NCI-H2227 (cell line): ENCODE results near the gene NOXA1.
"Not testable (repeated sequence)": the region's sequence is repeated elsewhere in the genome, so short reads cannot be mapped to it uniquely, and the experiment has no call there.

Experiments
- DNase-seq: peaks from one replicate; lab custom pipeline; 2025; ENCODE audit not compliant: unreplicated experiment; lab: John Stamatoyannopoulos, UW

The NOXA1 gene

DNA sequence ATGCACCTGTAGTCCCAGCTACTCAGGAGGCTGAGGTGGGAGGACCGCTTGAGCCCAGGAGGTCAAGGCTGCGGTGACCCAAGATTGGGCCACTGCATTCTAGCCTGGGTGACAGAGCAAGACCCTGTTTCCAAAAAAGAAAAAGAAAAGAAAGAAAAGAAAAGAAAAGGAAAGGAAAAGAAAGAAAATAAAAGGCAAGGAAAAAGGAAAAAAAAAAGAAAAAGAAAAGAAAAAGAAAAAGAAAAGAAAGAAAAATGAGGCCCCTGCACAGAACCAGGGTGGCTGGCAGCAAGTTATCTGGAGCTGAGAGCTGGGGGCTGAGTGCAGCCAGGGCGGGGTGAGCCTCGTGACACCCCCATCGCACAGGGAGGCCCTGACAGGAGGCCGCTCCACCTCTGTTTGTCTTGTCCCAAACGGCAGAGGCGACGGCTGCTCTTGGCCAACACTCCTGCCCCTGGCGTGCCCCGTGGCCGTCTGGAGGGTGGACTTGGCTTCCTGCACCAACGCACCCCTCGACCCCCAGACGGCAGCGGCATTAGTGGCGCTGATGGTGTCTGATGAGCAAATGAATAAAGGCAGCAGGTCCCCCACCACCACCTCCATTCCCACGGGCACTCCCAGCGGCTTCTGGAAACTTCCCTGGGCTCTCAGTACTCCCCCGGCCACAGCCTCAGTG is 17.0 kb upstream of the NOXA1 start:
- DNase-seq = no peak

DNA sequence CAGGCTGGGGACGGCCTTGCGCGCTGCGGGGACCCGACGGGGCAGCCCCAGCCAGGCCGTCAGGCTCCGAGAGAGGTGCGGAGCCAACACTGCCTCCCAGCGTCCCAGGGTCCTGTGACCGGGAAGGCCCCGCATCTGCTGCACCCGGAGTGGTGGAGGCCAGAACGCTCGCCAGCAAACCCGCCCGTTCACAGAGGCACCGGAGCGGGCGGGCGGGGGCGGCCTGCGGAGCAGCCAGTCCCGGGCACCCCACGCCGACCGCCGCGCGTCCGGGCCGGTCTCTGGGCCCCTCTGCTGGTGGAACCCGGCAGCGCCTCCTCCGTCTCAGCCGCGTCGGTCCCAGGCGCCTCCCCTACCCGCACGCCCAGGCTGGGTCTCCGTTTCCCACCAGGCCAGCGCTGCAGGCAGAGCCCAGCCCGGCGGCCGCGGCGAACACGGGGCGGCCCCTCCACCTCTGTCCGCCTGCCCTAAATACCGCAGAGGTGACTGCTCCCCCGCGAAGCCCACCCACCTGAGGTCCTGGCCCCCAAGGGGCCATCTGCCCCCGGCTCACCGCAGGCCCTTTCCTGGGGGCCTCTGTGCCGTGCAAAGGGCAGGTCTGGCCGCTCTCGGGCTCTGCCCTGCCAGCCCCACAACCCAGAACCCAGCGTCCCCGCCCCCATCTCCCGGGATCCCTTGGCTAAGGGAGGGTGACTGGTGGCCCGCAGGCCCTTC is 16.2 kb upstream of the NOXA1 start:
- peak; percentile 76 for DNase-seq

GRCh38 chr9:137407590-137408300 is 15.4 kb upstream of the NOXA1 start:
- DNase-seq = no peak

- no peak for DNase-seq
These were observed 14.4 kb upstream of the NOXA1 start for GRCh38 chr9:137408651-137409405.

- no peak for DNase-seq
These were observed 13.7 kb upstream of the NOXA1 start for GRCh38 chr9:137409515-137409914.

DNA sequence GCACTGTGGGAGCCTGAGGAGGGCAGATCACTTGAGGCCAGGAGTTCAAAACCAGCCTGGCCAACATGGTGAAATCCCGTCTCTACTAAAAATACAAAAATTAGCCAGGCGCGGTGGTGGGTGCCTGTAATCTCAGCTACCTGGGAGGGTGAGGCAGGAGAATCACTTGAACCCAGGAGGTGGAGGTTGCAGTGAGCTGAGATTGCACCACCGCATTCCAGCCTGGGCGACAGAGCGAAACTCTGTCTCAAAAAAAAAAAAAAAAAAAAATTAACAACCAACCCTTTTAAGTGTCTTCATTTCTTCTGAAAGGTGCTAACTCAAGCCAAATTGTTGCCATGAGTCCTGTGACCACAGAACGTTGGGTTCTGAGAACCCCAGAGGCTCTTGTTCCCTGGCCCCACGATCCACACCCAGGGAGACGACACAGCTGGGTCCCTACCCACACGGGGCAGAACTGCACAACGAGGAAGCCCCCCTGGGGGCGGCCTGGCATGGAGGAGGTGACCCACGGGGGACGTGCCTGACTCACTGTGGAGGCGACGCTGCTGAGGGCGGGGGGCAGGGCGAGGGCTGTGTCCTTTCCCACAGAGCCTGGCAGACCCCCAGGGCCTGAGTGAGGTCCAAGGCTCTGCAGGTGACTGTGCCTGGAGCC is 12.8 kb upstream of the NOXA1 start:
- not testable (repeated sequence) for DNase-seq

DNA sequence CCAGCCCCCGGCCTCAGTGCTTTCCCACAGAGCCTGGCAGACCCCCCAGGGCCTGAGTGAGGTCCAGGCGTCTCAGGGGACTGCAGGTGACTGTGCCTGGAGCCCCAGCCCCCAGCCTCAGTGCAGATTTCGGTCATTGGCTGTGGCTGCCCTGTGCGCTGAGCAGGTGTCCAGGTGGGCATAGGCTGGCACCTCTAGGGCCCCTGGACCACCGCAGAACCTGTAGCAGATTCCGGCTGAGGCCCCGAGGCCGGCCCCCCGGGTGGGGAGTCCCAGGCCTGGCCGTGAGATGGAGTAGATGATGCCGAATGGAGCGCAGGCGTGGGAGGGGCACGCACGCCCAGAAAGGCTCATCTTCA is 12.3 kb upstream of the NOXA1 start:
- no peak for DNase-seq

DNA sequence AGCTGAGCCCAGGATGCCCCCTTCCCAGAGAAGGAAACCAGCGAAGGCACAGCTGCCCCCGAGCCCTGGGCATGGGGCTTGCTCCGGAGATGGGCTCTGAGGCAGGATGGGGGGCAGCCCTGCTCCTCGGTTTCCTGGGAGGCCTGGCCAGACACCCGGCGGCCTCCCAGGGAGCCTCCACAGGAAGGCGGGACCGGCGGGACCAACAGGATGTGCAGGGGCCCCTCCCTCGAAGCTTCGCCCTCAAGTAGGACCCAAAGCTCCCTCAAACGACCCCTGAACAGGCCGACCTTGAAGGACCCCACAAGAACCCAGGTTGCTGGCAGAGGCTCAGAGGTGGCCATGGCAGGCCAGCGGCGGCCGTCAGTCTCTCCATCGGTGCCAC is 11.9 kb upstream of the NOXA1 start:
- DNase-seq = no peak

DNA sequence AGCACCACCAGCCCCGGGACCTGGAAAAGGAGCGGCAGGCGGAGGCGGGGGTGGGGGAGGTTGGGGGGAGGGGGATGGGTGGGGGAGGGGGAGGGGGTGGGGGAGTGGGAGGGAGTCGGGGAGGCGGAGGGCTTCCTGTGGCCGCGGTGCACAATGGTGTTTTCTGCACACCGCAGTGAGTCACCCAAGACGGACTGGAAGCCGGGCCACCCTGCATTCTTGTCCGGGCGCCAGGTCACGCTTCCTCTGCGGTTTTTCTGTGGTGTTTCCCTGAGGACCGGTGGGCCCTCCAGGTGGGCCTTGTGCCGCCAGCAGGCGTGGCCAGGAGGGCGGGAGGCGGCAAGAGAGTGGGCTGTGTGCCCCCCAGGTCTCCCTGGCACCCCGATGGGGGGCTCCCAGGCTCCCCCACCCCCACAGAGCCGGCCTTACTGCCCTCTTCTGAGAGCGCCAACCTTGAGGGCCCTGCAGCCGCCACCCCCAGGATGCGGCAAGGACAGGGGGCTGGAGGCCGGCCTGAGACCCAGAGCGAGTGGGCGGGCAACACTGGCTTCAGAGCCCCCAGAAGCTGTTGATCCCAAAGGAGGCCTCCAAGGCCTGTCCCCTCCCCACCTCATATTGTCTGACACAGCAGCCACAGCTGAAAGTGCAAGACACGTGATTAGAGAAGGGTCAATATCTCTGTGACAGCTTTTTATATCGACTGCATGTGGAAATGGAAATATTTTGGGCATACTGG is 11.4 kb upstream of the NOXA1 start:
- DNase-seq = no peak

DNA sequence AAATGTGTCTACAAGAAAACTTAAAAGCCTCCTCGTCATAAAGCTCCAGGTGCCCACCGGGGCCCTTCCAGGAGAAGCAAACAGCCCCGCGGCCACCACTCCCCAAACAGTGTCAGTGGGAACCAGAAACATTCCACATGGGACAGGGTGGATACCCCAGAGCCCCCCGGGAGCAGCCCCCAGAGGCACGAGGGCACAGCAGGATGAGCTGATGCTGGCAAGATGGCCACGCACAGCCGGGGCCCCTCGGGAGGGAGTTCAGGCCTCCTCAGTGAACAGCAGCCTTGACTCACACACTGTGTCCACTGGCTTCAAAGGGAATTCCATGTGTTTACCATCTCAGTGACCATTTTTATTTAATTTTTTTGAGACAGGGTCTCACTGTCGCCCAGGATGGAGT is 10.8 kb upstream of the NOXA1 start:
- no peak for DNase-seq

- no peak for DNase-seq
These were observed 7.7 kb upstream of the NOXA1 start for GRCh38 chr9:137415451-137415850.

GRCh38 chr9:137416006-137416562 is 7.1 kb upstream of the NOXA1 start:
- DNase-seq = no peak

DNA sequence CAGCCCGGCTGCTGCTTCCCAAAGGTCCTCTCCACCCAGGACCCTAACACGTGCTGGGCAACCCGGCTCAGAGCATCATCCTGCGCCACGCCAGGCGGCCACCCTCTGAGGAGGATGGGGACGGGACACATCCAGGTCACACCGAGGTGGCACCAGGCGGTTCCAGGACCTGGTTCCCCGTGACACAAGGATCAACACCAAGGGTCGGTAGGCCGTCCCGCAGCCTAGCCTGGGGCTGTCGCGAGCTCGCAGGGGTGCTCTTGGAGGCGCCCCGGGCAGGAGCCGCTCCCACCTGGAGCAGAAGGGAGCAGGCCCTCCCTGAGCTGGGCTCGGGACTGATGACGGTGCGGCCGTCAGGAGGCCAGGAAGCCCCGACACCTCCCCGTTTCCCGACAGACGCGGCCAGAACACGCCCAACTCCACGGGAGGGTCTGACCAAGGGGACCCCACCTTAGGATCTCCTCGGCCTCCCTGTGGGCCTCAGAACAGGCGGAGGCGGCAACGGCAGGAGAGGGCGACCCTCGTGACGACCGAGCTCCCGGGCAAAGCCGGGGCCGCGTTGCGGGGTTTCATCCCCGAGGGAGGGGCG is 6.5 kb upstream of the NOXA1 start:
- DNase-seq = no peak

- no peak for DNase-seq
These were observed 5.8 kb upstream of the NOXA1 start for GRCh38 chr9:137417161-137418021.

DNA sequence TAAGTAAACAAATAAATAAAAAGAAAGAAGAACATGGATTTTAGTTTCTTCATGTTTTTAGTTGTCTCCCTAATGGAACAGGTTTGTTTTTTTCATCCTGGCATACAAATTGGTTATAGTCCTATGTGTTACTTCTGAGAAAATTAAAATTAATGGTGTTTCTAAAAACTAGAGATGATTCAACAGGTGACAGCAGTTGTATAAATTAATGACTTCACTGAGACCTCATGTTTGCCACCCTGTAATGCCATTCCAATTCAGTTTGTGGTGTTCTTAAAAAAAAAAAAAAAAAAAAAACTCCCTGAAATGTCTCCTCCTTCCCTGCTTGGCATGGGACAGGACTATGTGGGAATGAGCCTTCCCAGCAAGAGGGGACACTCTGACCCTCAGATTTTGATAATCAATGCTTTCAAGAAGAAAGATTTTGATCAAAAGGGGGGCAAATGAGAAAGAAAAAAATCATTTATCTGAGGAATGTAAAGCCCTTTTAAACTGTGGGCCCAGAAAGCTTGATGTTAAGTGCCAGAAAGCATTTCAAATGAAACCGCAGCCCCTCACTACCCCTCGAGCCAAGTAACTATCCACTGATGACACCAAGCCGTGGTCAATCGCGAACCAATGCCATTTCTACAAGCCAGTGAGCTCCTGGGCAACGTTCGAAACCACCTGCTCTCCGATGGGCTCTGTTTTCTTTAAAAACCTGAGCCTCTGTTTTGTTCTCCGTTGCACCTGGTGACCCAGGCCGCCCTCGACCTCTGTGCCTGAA is 1.2 kb upstream of the NOXA1 start:
- no peak for DNase-seq

- no peak for DNase-seq
These were observed 510 bp downstream of the NOXA1 start for GRCh38 chr9:137423514-137424291.

DNA sequence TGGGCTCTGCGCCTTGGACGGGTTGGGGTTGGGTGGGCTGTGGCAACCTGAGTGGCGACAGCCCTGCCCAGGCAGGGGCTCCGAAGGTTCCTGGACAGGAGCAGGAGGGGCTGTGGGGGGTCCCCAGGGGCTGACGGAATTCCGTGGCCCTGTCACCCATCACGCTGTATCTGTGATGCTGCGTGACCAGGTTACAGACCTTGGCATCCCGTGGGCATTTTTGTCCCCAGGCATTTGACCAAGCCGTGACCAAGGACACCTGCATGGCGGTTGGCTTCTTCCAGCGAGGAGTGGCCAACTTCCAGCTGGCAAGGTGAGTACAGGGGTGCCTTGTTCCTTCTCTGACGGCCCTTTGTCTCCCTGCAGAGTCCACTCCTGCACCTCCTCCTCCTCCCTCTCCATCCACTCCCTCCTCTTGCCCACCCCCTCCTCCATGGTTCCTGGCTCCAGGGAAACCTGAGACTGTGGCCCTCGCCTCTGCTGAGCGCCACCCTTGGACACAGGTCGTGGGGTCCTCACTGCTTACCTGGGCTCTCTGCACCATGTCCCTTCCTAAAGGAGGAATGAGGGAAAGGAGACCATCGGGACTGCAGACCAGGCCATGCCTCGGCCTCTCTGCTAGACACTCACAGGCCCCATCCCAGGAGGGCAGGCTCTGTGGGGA is 3.0 kb downstream of the NOXA1 start:
- no peak for DNase-seq
